ENCODE measurements around the gene PPM1L.
"Not testable (repeated sequence)": the region's sequence is repeated elsewhere in the genome, so short reads cannot be mapped to it uniquely, and the experiment has no call there.

Gene PPM1L

GRCh38 chr3:160992712-160993111 is 236.7 kb downstream of the PPM1L start:
- no peak for DNase-seq

- DNase-seq = no peak
These were observed 240.8 kb downstream of the PPM1L start for GRCh38 chr3:160996811-160997210.

GRCh38 chr3:160998581-160998980 is 242.6 kb downstream of the PPM1L start:
- no peak for DNase-seq

GRCh38 chr3:160999274-160999673 is 243.2 kb downstream of the PPM1L start:
- DNase-seq = no peak

GRCh38 chr3:161008086-161008485 is 252.1 kb downstream of the PPM1L start:
- DNase-seq = no peak

- not testable (repeated sequence) for DNase-seq
These were observed 254.1 kb downstream of the PPM1L start for GRCh38 chr3:161010151-161010550.

GRCh38 chr3:161014843-161015749 is 259.1 kb downstream of the PPM1L start:
- no peak for DNase-seq

GRCh38 chr3:161016417-161017313 is 260.6 kb downstream of the PPM1L start:
- no peak for DNase-seq

GRCh38 chr3:161017971-161018370 is 261.9 kb downstream of the PPM1L start:
- DNase-seq = no peak

- DNase-seq = peak; percentile 62
These were observed 264.2 kb downstream of the PPM1L start for GRCh38 chr3:161020256-161020655.

GRCh38 chr3:161025911-161026310 is 269.9 kb downstream of the PPM1L start:
- no peak for DNase-seq

GRCh38 chr3:161026612-161027510 is 270.8 kb downstream of the PPM1L start:
- DNase-seq = no peak

- DNase-seq = no peak
These were observed 272.6 kb downstream of the PPM1L start for GRCh38 chr3:161028555-161029153.

GRCh38 chr3:161031134-161031533 is 275.1 kb downstream of the PPM1L start:
- DNase-seq = no peak

- peak; percentile 66 for DNase-seq
These were observed 279.0 kb downstream of the PPM1L start for GRCh38 chr3:161034913-161035550.

- peak; percentile 90 for DNase-seq
These were observed 279.7 kb downstream of the PPM1L start for GRCh38 chr3:161035711-161036110.

GRCh38 chr3:161038725-161039124 is 282.7 kb downstream of the PPM1L start:
- DNase-seq = no peak

GRCh38 chr3:161042023-161042501 is 286.0 kb downstream of the PPM1L start:
- DNase-seq = no peak

GRCh38 chr3:161043336-161044035 is 287.5 kb downstream of the PPM1L start:
- no peak for DNase-seq

- no peak for DNase-seq
These were observed 293.7 kb downstream of the PPM1L start for GRCh38 chr3:161049683-161050248.
